PC-9 (cell line): ENCODE data around the gene CREBBP. TPM values are rescaled to one million over a fixed set of nuclear protein-coding genes. Genes with fewer than 3 reads are reported as not detected.
"Not testable (repeated sequence)": the region's sequence is repeated elsewhere in the genome, so short reads cannot be mapped to it uniquely, and the experiment has no call there.

ENCODE experiments used
- BruUV-seq: library from RNA; stranded (reverse); fragments of 400-500 nt; replicated peaks from 2 replicates; lab custom pipeline; 2021; lab: Mats Ljungman, UMichigan
- CTCF ChIA-PET: fragments of 300-600 bp; sonication (Branson Sonifier 250); formaldehyde crosslinking; loops from one replicate; lab custom pipeline; 2022; ENCODE audit warnings: antibody characterized with exemption; lab: Charles Lee
- POLR2A ChIA-PET: fragments of 300-600 bp; sonication (Branson Sonifier 250); formaldehyde crosslinking; loops from one replicate; lab custom pipeline; 2022; ENCODE audit warnings: antibody characterized with exemption; ENCODE audit not compliant: unreplicated experiment; lab: Charles Lee
- DNase-seq, 2 experiments: peaks; one replicate each; pipeline versions ENCODE4 v3.0.0 to v3.0.0-alpha.2; 2015 to 2022; ENCODE audit warnings: mixed read lengths in 1 of 2
- H2AFZ ChIP-seq: fragments of 200-600 bp; sonication (generic); 2 replicates; pipeline ENCODE4 v1.8.1; 2017; ENCODE audit warnings: antibody characterized with exemption
- H3F3A ChIP-seq: fragments of 200-600 bp; sonication (generic); 2 replicates; pipeline ENCODE4 v1.8.1; 2017; ENCODE audit warnings: antibody characterized with exemption, mild to moderate bottlenecking, low read depth; ENCODE audit not compliant: insufficient read depth
- H3K27ac ChIP-seq: fragments of 200-600 bp; sonication (generic); 2 replicates; pipeline ENCODE4 v1.6.1; 2016; ENCODE audit warnings: mixed run types
- H3K27me3 ChIP-seq: fragments of 200-600 bp; sonication (generic); 2 replicates; pipeline ENCODE4 v1.6.1; 2016; ENCODE audit warnings: low read depth, mixed run types; ENCODE audit not compliant: insufficient read depth
- H3K36me3 ChIP-seq: fragments of 200-600 bp; sonication (generic); 2 replicates; pipeline ENCODE4 v1.6.1; 2016; ENCODE audit warnings: low read depth, mixed run types
- H3K4me1 ChIP-seq: fragments of 200-600 bp; sonication (generic); replicated peaks from 2 replicates; pipeline ENCODE4 v1.6.1; 2016; ENCODE audit warnings: mixed run types; ENCODE audit not compliant: insufficient read depth
- H3K4me2 ChIP-seq: fragments of 200-600 bp; sonication (generic); 2 replicates; pipeline ENCODE4 v1.6.1; 2017; ENCODE audit warnings: mixed run types
- H3K4me3 ChIP-seq: fragments of 200-600 bp; sonication (generic); 2 replicates; pipeline ENCODE4 v1.6.1; 2016; ENCODE audit warnings: mixed run types
- H3K79me2 ChIP-seq: fragments of 200-600 bp; sonication (generic); 2 replicates; pipeline ENCODE4 v1.6.1; 2017; ENCODE audit warnings: low read depth, mixed run types
- H3K9me2 ChIP-seq: fragments of 200-600 bp; sonication (generic); 2 replicates; pipeline ENCODE4 v1.8.1; 2017; ENCODE audit warnings: mild to moderate bottlenecking; ENCODE audit not compliant: insufficient read depth
- H3K9me3 ChIP-seq: fragments of 200-600 bp; sonication (generic); 2 replicates; pipeline ENCODE4 v1.8.1; 2016; ENCODE audit warnings: low read depth; ENCODE audit not compliant: insufficient read depth
- H4K20me1 ChIP-seq: fragments of 200-600 bp; sonication (generic); 2 replicates; pipeline ENCODE4 v1.8.1; 2017; ENCODE audit not compliant: insufficient read depth
- EZH2 ChIP-seq: fragments of 200-600 bp; sonication (generic); IDR thresholded peaks from 2 replicates; pipeline ENCODE4 v1.8.0; 2017; ENCODE audit warnings: antibody characterized with exemption, low read depth
- intact Hi-C: fragments of 100-400 bp; cut with micrococcal nuclease; formaldehyde crosslinking; loops from one replicate; pipeline ENCODE4 v1.10.0; 2022; ENCODE audit not compliant: unreplicated experiment
- total RNA-seq: library from RNA; stranded (reverse); gene quantifications from 2 replicates; pipeline ENCODE4 v1.2.3, GENCODE V29; 2021
- TF ChIP-seq, protein P1 (sequence below): fragments of 200-600 bp; sonication (generic); conservative IDR thresholded peaks from 2 replicates; pipeline ENCODE4 v1.6.1; 2017; ENCODE audit warnings: mixed run types, antibody characterized with exemption, mild to moderate bottlenecking, moderate library complexity

The CREBBP gene
- total RNA-seq, 1 experiment from 2014 or later = 74.9 TPM

DNA sequence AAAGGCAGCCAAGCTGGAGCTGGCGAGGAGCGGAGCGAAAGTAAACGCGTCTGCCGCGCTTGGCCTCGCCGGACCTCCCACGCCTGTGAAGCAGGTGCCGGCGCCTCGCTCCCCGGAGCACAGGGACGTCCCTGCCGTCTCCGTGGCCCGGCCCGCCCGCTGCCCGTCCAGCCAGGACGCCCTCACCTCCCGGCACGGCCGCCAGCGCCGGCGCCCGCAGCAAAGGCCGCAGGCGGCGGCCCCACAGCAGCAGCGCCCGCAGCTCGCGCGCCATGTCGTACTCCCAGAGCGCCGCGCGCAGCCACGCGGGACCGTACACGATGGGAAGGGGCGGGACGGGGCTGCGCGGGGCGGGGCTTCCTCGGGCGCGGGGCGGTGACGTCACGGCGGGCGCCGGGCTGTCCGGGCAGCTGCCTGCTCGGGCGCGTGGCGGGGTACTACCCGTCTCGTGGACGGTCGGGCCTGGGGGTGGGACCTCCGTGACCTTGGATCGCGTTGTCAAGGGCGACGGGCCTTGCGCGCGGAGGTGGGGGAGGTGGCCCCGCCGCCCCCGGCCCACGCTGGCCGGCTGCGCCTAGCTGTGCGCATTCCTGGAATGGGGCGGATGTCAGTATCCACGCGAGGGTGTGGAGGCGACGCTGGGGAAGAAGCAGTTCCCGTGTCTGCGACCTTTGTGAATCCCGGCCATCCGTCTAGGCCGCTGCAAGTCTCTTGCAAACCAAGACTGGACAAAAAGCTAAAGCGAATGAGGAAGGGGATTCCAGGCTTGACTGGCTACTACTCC lies 163.1 kb downstream of the CREBBP start, which contains the start of gene TRAP1:
TSS of gene TRAP1 (minus strand) at position 290 of the 784 bp plus-strand sequence. CDS start at position 274, 16 bp downstream.
- H2AFZ ChIP-seq = peak within 1 kb of the TSS; percentile 99
- no peaks in the 10 kb centered on the region for H3K9me2 ChIP-seq
- peak; percentile 45 to 87 for DNase-seq
- peaks cover 47% of the 10 kb centered on the region for H3K79me2 ChIP-seq
- ChIA-PET POLR2A (interaction anchor here (0.7 kb wide), 2 partner anchors 16 to 455 kb away, joined by 3 to 5 read pairs; no protein-coding TSS in a partner anchor), CTCF (no interaction called here)
- peak within 1 kb of the TSS; percentile 50 for H3K27ac ChIP-seq
- H3K36me3 ChIP-seq = no peaks in the 10 kb centered on the region
- TF ChIP-seq, protein P1, sequence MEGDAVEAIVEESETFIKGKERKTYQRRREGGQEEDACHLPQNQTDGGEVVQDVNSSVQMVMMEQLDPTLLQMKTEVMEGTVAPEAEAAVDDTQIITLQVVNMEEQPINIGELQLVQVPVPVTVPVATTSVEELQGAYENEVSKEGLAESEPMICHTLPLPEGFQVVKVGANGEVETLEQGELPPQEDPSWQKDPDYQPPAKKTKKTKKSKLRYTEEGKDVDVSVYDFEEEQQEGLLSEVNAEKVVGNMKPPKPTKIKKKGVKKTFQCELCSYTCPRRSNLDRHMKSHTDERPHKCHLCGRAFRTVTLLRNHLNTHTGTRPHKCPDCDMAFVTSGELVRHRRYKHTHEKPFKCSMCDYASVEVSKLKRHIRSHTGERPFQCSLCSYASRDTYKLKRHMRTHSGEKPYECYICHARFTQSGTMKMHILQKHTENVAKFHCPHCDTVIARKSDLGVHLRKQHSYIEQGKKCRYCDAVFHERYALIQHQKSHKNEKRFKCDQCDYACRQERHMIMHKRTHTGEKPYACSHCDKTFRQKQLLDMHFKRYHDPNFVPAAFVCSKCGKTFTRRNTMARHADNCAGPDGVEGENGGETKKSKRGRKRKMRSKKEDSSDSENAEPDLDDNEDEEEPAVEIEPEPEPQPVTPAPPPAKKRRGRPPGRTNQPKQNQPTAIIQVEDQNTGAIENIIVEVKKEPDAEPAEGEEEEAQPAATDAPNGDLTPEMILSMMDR = no peak
- no peak for TF ChIP-seq EZH2
- H3K9me3 ChIP-seq = no peaks in the 10 kb centered on the region
- H3K27me3 ChIP-seq = no peaks in the 10 kb centered on the region
- intact Hi-C loops = no loop called here
- peak within 1 kb of the TSS; percentile 91 for H3K4me3 ChIP-seq
- no TSS peak for BruUV-seq
- H3K4me2 ChIP-seq = peak within 1 kb of the TSS; percentile 91
- peaks cover 10% of the 10 kb centered on the region for H3K4me1 ChIP-seq
- H4K20me1 ChIP-seq = peaks cover 27% of the 10 kb centered on the region
- no peaks in the 10 kb centered on the region; the same call in 1 of the 2 replicates for H3F3A ChIP-seq

DNA sequence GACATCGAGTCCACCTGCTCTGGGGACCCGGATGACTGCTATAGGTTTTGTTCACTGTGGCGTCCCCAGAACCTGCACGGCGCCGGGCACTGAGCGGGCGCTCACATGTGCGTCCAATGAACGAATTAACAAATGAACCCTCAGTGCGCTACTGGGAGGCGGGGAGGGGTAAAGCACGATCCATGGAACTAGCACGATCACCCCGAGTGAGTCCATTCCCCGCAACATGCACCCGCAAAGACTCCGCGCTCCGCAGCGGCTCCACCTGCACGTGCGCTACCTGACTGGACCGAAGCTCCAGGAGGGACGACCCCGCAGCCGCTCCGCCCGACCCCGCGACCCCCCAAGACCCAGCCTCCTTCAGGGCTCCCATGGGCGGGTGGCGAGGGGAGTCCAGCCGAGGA lies 163.7 kb downstream of the CREBBP start:
- BruUV-seq = no TSS peak
- Histone ChIP-seq H3F3A (no peaks in the 10 kb centered on the region; the same call in 1 of the 2 replicates), H2AFZ (peak overlapping the region; percentile 99), H3K27me3 (no peaks in the 10 kb centered on the region), H3K4me3 (peak overlapping the region; percentile 91), H3K9me2 (no peaks in the 10 kb centered on the region), H3K27ac (no peak overlapping the region; the same call in 1 of the 2 replicates), H4K20me1 (peaks cover 30% of the 10 kb centered on the region), H3K9me3 (no peaks in the 10 kb centered on the region), H3K4me2 (peak overlapping the region; percentile 91), H3K36me3 (no peaks in the 10 kb centered on the region), H3K79me2 (peaks cover 53% of the 10 kb centered on the region), H3K4me1 (peaks cover 10% of the 10 kb centered on the region)
- TF ChIP-seq, protein P1 = no peak
- intact Hi-C loops = no loop called here
- ChIA-PET POLR2A (interaction anchor here (0.7 kb wide), 1 partner anchor 456 kb away, joined by 3 read pairs; no protein-coding TSS in a partner anchor), CTCF (no interaction called here)
- DNase-seq = peak in 1 of 2 experiments; percentile 41

- no peak for TF ChIP-seq EZH2
- TF ChIP-seq, protein P1 = no peak
- H3F3A ChIP-seq = no peaks in the 10 kb centered on the region; the same call in 1 of the 2 replicates
- H3K27me3 ChIP-seq = no peaks in the 10 kb centered on the region
- no peaks in the 10 kb centered on the region for H3K9me3 ChIP-seq
- H3K79me2 ChIP-seq = peaks cover 64% of the 10 kb centered on the region
- intact Hi-C loops = no loop called here
- no peak overlapping the region for H3K27ac ChIP-seq
- BruUV-seq = no TSS peak
- H2AFZ ChIP-seq = no peak overlapping the region
- H3K4me2 ChIP-seq = no peak overlapping the region
- no peak overlapping the region for H3K4me3 ChIP-seq
- CTCF ChIA-PET = interaction anchor here (0.6 kb wide), 1 partner anchor 484 kb away, joined by 17 read pairs; no protein-coding TSS in a partner anchor
- no peaks in the 10 kb centered on the region for H3K36me3 ChIP-seq
- H3K9me2 ChIP-seq = no peaks in the 10 kb centered on the region
- no peak for DNase-seq
- H4K20me1 ChIP-seq = peaks cover 39% of the 10 kb centered on the region
- POLR2A ChIA-PET = no interaction called here
- H3K4me1 ChIP-seq = peaks cover 10% of the 10 kb centered on the region
Observed at GRCh38 chr16:3715430-3715829, 165.1 kb downstream of the CREBBP start.

DNA sequence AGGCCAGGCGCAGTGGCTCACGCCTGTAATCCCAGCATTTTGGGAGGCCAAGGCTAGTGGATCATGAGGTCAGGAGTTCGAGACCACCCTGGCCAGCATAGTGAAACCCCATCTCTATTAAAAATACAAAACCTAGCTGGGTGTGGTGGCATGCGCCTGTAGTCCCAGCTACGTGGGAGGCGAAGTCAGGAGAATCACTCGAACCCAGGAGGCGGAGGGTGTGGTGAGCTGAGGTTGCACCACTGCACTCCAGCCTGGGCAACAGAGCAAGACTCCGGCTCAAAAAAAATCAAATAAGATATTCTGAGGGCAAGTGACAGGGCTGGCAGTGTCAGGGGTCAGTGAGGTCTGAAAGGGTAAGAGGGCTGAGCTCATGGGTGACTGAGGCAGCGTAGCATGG lies 166.1 kb downstream of the CREBBP start:
- H2AFZ ChIP-seq, H3K27ac ChIP-seq, POLR2A ChIA-PET, DNase-seq, H3K4me2 ChIP-seq, intact Hi-C loops, H3K4me1 ChIP-seq, H3K36me3 ChIP-seq, H3K9me2 ChIP-seq, H3K4me3 ChIP-seq, BruUV-seq, H3K27me3 ChIP-seq, H3K9me3 ChIP-seq, H3F3A ChIP-seq: not testable (repeated sequence)
- CTCF ChIA-PET = interaction anchor here (0.6 kb wide), 1 partner anchor 189 kb away, joined by 3 read pairs; no protein-coding TSS in a partner anchor
- H4K20me1 ChIP-seq = peaks cover 43% of the 10 kb centered on the region
- H3K79me2 ChIP-seq = peaks cover 74% of the 10 kb centered on the region
